GM23338 (cell line): ENCODE results near the gene HSD3B7. TPM values are rescaled to one million over a fixed set of nuclear protein-coding genes. Genes with fewer than 3 reads are reported as not detected.

Experiments
- ATAC-seq: fragments of 200-7000 bp; cut with Tn5 transposase; 3 replicates; pipeline ENCODE4 v1.9.1; 2020
- DNase-seq: peaks from one replicate; pipeline ENCODE4 v3.0.0-alpha.2; 2015; ENCODE audit warnings: low spot score
- H2AFZ ChIP-seq: fragments of 200-600 bp; sonication (generic); 2 replicates; pipeline ENCODE4 v1.8.0; 2016; ENCODE audit warnings: antibody characterized with exemption, mild to moderate bottlenecking, moderate library complexity
- H3F3A ChIP-seq: fragments of 200-600 bp; sonication (generic); replicated peaks from 2 replicates; pipeline ENCODE4 v1.8.0; 2017; ENCODE audit warnings: antibody characterized with exemption, mixed run types, low read depth
- H3K27ac ChIP-seq: fragments of 200-600 bp; sonication (generic); 2 replicates; pipeline ENCODE4 v1.6.1; 2016; ENCODE audit warnings: low read depth
- H3K27me3 ChIP-seq: fragments of 200-600 bp; sonication (generic); 2 replicates; pipeline ENCODE4 v1.8.0; 2016; ENCODE audit warnings: mild to moderate bottlenecking, mixed run types, moderate library complexity; ENCODE audit not compliant: insufficient read depth
- H3K36me3 ChIP-seq: fragments of 200-600 bp; sonication (generic); 2 replicates; pipeline ENCODE4 v1.8.0; 2016; ENCODE audit warnings: mild to moderate bottlenecking; ENCODE audit not compliant: insufficient read depth
- H3K4me1 ChIP-seq: fragments of 200-600 bp; sonication (generic); 2 replicates; pipeline ENCODE4 v1.8.0; 2016; ENCODE audit warnings: mild to moderate bottlenecking, moderate library complexity; ENCODE audit not compliant: insufficient read depth
- H3K4me2 ChIP-seq: fragments of 200-600 bp; sonication (generic); 2 replicates; pipeline ENCODE4 v1.7.1; 2017; ENCODE audit warnings: mixed run types
- H3K4me3 ChIP-seq: fragments of 200-600 bp; sonication (generic); 2 replicates; pipeline ENCODE4 v1.6.1; 2016; ENCODE audit warnings: mixed run types
- H3K79me2 ChIP-seq: fragments of 200-600 bp; sonication (generic); replicated peaks from 2 replicates; pipeline ENCODE4 v1.8.0; 2017; ENCODE audit warnings: mild to moderate bottlenecking; ENCODE audit not compliant: insufficient read depth
- H3K9me2 ChIP-seq: fragments of 200-600 bp; sonication (generic); 2 replicates; pipeline ENCODE4 v1.8.0; 2017; ENCODE audit not compliant: insufficient read depth
- H4K20me1 ChIP-seq: fragments of 200-600 bp; sonication (generic); replicated peaks from 2 replicates; pipeline ENCODE4 v1.8.0; 2017; ENCODE audit warnings: mild to moderate bottlenecking; ENCODE audit not compliant: insufficient read depth
- H3K27ac Mint-ChIP-seq: 2 replicates; pipeline ENCODE4 v1.8.0; 2020; ENCODE audit warnings: inconsistent platforms, mild to moderate bottlenecking, moderate library complexity, mixed read lengths
- H3K27me3 Mint-ChIP-seq: 3 replicates; pipeline ENCODE4 v1.8.0; 2022; ENCODE audit warnings: low read depth, mild to moderate bottlenecking, moderate library complexity, mixed read lengths, inconsistent platforms; ENCODE audit not compliant: insufficient read depth, poor library complexity
- H3K36me3 Mint-ChIP-seq: 3 replicates; pipeline ENCODE4 v1.8.0; 2021; ENCODE audit warnings: low read depth, mild to moderate bottlenecking, inconsistent platforms, moderate library complexity, mixed read lengths
- H3K4me1 Mint-ChIP-seq: 3 replicates; pipeline ENCODE4 v1.8.0; 2020; ENCODE audit warnings: mild to moderate bottlenecking, inconsistent platforms, mixed read lengths
- H3K4me3 Mint-ChIP-seq: 3 replicates; pipeline ENCODE4 v1.8.0; 2021; ENCODE audit warnings: moderate library complexity, mild to moderate bottlenecking, inconsistent platforms, mixed read lengths
- H3K9me3 Mint-ChIP-seq: 3 replicates; pipeline ENCODE4 v1.8.0; 2020; ENCODE audit warnings: moderate library complexity, mild to moderate bottlenecking, inconsistent platforms, mixed read lengths
- CREB1 ChIP-seq: fragments of 250-450 bp; sonication (Bioruptor Pico); IDR thresholded peaks from 2 replicates; pipeline ENCODE4 v1.5.0; 2020; ENCODE audit warnings: low read depth, mild to moderate bottlenecking, moderate library complexity
- EZH2 ChIP-seq: fragments of 200-600 bp; sonication (generic); IDR thresholded peaks from one replicate; pipeline ENCODE4 v1.8.0; 2017; ENCODE audit warnings: antibody characterized with exemption, mild to moderate bottlenecking, low read depth; ENCODE audit not compliant: unreplicated experiment
- EZH2phosphoT487 ChIP-seq: fragments of 200-600 bp; sonication (generic); IDR thresholded peaks from one replicate; pipeline ENCODE4 v1.8.1; 2018; ENCODE audit warnings: antibody characterized with exemption; ENCODE audit not compliant: unreplicated experiment
- JUNB ChIP-seq: IDR thresholded peaks from one replicate; pipeline ENCODE4 v1.6.1; 2016; ENCODE audit warnings: antibody characterized with exemption; ENCODE audit not compliant: unreplicated experiment
- NANOG ChIP-seq: IDR thresholded peaks from 2 replicates; pipeline ENCODE4 v1.6.1; 2016; ENCODE audit warnings: antibody characterized with exemption, borderline replicate concordance
- POLR2AphosphoS5 ChIP-seq: IDR thresholded peaks from 2 replicates; pipeline ENCODE4 v1.6.1; 2016; ENCODE audit warnings: antibody characterized with exemption, low read depth
- STAT1 ChIP-seq: IDR thresholded peaks from one replicate; pipeline ENCODE4 v1.6.1; 2016; ENCODE audit warnings: antibody characterized with exemption; ENCODE audit not compliant: unreplicated experiment
- ZNF114 ChIP-seq: fragments of 250-450 bp; sonication (Bioruptor Pico); IDR thresholded peaks from 2 replicates; pipeline ENCODE4 v1.5.0; 2020; ENCODE audit warnings: mild to moderate bottlenecking, moderate library complexity
- ZNF331 ChIP-seq: fragments of 250-450 bp; sonication (Bioruptor Pico); IDR thresholded peaks from 2 replicates; pipeline ENCODE4 v1.5.0; 2020; ENCODE audit warnings: low read depth, mild to moderate bottlenecking, moderate library complexity
- polyA plus RNA-seq: library from polyadenylated mRNA; unstranded; fragments of >200 nt; fragmentation: Nextera tagmentation; extraction: Ambion mirVana; gene quantifications from 2 replicates; pipeline ENCODE4 v1.2.1, GENCODE V29; 2016
- total RNA-seq: library from RNA; depleted of rRNA; stranded (reverse); fragments of >200 nt; shearing (Covaris generic); gene quantifications from 2 replicates; pipeline ENCODE4 v1.2.3, GENCODE V29; 2014
- TF ChIP-seq, protein P1 (sequence below): IDR thresholded peaks from 2 replicates; pipeline ENCODE4 v1.6.1; 2016; ENCODE audit warnings: antibody characterized with exemption
- TF ChIP-seq, protein P2 (sequence below): IDR thresholded peaks from one replicate; pipeline ENCODE4 v1.6.1; 2018; ENCODE audit warnings: antibody characterized with exemption; ENCODE audit not compliant: unreplicated experiment
- TF ChIP-seq, protein P3 (sequence below), 2 experiments: fragments of 200-600 bp in 1 of 2; sonication (generic) in 1 of 2; conservative IDR thresholded peaks; 2 replicates each; pipeline versions ENCODE4 v1.5.1 to v1.6.1; 2016 to 2017; ENCODE audit warnings: antibody characterized with exemption in 2 of 2, low read depth in 2 of 2, mild to moderate bottlenecking in 2 of 2, moderate library complexity in 1 of 2
- TF ChIP-seq, protein P4 (sequence below): fragments of 250-450 bp; sonication (Bioruptor Pico); IDR thresholded peaks from 2 replicates; pipeline ENCODE4 v1.5.0; 2020; ENCODE audit warnings: mild to moderate bottlenecking, moderate library complexity

The HSD3B7 gene
- total and polyA plus RNA-seq, 2 experiments from 2014 or later, result 4.3 to 12.2 TPM

GRCh38 chr16:30974348-30974747 lies 10.7 kb upstream of the HSD3B7 start:
- H3K9me3 Mint-ChIP-seq, result no peaks in the 10 kb centered on the region
- H3K36me3 Mint-ChIP-seq, result peaks cover 75% of the 10 kb centered on the region
- no peaks in the 10 kb centered on the region for H3K4me1 ChIP-seq

More at GRCh38 chr16:30974348-30974747, 10.7 kb upstream of the HSD3B7 start:
- Histone ChIP-seq H3F3A (peaks cover 3% of the 10 kb centered on the region; the same call in 1 of the 2 replicates), H3K9me2 (no peaks in the 10 kb centered on the region), H4K20me1 (peaks cover 16% of the 10 kb centered on the region), H3K27me3 (no peaks in the 10 kb centered on the region), H3K4me3 (no peak overlapping the region), H3K27ac (no peak overlapping the region), H3K4me2 (no peak overlapping the region), H2AFZ (no peak overlapping the region), H3K36me3 (peaks cover 36% of the 10 kb centered on the region), H3K79me2 (no peaks in the 10 kb centered on the region)
- DNase-seq, result no peak
- Mint-ChIP-seq H3K27me3 (peaks cover 20% of the 10 kb centered on the region), H3K4me3 (no peak overlapping the region; the same call in 2 of the 3 replicates), H3K27ac (no peak overlapping the region), H3K4me1 (no peaks in the 10 kb centered on the region)
- no peak for ATAC-seq
- TF ChIP-seq, protein P1, sequence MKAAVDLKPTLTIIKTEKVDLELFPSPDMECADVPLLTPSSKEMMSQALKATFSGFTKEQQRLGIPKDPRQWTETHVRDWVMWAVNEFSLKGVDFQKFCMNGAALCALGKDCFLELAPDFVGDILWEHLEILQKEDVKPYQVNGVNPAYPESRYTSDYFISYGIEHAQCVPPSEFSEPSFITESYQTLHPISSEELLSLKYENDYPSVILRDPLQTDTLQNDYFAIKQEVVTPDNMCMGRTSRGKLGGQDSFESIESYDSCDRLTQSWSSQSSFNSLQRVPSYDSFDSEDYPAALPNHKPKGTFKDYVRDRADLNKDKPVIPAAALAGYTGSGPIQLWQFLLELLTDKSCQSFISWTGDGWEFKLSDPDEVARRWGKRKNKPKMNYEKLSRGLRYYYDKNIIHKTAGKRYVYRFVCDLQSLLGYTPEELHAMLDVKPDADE, result no peak
- TF ChIP-seq POLR2AphosphoS5, result no peak
- TF ChIP-seq, protein P2, sequence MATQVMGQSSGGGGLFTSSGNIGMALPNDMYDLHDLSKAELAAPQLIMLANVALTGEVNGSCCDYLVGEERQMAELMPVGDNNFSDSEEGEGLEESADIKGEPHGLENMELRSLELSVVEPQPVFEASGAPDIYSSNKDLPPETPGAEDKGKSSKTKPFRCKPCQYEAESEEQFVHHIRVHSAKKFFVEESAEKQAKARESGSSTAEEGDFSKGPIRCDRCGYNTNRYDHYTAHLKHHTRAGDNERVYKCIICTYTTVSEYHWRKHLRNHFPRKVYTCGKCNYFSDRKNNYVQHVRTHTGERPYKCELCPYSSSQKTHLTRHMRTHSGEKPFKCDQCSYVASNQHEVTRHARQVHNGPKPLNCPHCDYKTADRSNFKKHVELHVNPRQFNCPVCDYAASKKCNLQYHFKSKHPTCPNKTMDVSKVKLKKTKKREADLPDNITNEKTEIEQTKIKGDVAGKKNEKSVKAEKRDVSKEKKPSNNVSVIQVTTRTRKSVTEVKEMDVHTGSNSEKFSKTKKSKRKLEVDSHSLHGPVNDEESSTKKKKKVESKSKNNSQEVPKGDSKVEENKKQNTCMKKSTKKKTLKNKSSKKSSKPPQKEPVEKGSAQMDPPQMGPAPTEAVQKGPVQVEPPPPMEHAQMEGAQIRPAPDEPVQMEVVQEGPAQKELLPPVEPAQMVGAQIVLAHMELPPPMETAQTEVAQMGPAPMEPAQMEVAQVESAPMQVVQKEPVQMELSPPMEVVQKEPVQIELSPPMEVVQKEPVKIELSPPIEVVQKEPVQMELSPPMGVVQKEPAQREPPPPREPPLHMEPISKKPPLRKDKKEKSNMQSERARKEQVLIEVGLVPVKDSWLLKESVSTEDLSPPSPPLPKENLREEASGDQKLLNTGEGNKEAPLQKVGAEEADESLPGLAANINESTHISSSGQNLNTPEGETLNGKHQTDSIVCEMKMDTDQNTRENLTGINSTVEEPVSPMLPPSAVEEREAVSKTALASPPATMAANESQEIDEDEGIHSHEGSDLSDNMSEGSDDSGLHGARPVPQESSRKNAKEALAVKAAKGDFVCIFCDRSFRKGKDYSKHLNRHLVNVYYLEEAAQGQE, result no peak
- TF ChIP-seq, protein P3, sequence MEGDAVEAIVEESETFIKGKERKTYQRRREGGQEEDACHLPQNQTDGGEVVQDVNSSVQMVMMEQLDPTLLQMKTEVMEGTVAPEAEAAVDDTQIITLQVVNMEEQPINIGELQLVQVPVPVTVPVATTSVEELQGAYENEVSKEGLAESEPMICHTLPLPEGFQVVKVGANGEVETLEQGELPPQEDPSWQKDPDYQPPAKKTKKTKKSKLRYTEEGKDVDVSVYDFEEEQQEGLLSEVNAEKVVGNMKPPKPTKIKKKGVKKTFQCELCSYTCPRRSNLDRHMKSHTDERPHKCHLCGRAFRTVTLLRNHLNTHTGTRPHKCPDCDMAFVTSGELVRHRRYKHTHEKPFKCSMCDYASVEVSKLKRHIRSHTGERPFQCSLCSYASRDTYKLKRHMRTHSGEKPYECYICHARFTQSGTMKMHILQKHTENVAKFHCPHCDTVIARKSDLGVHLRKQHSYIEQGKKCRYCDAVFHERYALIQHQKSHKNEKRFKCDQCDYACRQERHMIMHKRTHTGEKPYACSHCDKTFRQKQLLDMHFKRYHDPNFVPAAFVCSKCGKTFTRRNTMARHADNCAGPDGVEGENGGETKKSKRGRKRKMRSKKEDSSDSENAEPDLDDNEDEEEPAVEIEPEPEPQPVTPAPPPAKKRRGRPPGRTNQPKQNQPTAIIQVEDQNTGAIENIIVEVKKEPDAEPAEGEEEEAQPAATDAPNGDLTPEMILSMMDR (conservative IDR thresholded peaks at IDR 0.05; ENCODE audit: low read depth in 2 of 2), result no peak
- no peak for TF ChIP-seq NANOG
- no peak for TF ChIP-seq ZNF331 (CRISPR knock-in tag)
- TF ChIP-seq STAT1, result no peak
- no peak for TF ChIP-seq EZH2
- no peak for TF ChIP-seq ZNF114 (CRISPR knock-in tag)
- TF ChIP-seq EZH2phosphoT487, result no peak
- TF ChIP-seq CREB1 (CRISPR knock-in tag), result no peak
- TF ChIP-seq, protein P4, sequence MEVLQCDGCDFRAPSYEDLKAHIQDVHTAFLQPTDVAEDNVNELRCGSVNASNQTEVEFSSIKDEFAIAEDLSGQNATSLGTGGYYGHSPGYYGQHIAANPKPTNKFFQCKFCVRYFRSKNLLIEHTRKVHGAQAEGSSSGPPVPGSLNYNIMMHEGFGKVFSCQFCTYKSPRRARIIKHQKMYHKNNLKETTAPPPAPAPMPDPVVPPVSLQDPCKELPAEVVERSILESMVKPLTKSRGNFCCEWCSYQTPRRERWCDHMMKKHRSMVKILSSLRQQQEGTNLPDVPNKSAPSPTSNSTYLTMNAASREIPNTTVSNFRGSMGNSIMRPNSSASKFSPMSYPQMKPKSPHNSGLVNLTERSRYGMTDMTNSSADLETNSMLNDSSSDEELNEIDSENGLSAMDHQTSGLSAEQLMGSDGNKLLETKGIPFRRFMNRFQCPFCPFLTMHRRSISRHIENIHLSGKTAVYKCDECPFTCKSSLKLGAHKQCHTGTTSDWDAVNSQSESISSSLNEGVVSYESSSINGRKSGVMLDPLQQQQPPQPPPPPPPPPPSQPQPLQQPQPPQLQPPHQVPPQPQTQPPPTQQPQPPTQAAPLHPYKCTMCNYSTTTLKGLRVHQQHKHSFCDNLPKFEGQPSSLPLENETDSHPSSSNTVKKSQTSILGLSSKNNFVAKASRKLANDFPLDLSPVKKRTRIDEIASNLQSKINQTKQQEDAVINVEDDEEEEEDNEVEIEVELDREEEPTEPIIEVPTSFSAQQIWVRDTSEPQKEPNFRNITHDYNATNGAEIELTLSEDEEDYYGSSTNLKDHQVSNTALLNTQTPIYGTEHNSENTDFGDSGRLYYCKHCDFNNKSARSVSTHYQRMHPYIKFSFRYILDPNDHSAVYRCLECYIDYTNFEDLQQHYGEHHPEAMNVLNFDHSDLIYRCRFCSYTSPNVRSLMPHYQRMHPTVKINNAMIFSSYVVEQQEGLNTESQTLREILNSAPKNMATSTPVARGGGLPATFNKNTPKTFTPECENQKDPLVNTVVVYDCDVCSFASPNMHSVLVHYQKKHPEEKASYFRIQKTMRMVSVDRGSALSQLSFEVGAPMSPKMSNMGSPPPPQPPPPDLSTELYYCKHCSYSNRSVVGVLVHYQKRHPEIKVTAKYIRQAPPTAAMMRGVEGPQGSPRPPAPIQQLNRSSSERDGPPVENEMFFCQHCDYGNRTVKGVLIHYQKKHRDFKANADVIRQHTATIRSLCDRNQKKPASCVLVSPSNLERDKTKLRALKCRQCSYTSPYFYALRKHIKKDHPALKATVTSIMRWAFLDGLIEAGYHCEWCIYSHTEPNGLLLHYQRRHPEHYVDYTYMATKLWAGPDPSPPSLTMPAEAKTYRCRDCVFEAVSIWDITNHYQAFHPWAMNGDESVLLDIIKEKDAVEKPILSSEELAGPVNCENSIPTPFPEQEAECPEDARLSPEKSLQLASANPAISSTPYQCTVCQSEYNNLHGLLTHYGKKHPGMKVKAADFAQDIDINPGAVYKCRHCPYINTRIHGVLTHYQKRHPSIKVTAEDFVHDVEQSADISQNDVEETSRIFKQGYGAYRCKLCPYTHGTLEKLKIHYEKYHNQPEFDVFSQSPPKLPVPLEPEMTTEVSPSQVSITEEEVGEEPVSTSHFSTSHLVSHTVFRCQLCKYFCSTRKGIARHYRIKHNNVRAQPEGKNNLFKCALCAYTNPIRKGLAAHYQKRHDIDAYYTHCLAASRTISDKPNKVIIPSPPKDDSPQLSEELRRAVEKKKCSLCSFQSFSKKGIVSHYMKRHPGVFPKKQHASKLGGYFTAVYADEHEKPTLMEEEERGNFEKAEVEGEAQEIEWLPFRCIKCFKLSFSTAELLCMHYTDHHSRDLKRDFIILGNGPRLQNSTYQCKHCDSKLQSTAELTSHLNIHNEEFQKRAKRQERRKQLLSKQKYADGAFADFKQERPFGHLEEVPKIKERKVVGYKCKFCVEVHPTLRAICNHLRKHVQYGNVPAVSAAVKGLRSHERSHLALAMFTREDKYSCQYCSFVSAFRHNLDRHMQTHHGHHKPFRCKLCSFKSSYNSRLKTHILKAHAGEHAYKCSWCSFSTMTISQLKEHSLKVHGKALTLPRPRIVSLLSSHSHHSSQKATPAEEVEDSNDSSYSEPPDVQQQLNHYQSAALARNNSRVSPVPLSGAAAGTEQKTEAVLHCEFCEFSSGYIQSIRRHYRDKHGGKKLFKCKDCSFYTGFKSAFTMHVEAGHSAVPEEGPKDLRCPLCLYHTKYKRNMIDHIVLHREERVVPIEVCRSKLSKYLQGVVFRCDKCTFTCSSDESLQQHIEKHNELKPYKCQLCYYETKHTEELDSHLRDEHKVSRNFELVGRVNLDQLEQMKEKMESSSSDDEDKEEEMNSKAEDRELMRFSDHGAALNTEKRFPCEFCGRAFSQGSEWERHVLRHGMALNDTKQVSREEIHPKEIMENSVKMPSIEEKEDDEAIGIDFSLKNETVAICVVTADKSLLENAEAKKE (CRISPR knock-in tag), result no peak
- TF ChIP-seq JUNB, result no peak
